ENCODE results near the gene HLX. TPM values are rescaled to one million over a fixed set of nuclear protein-coding genes. Genes with fewer than 3 reads are reported as not detected.
A peak's percentile ranks its signal among the peaks of the same experiment; 100 is the strongest.

The HLX gene
- total and polyA plus RNA-seq, 9 of the 15 experiments (the other 6 are each of a cell fraction or from before 2014, with no cell fraction given) = 0.10 to 3.0 (median 1.6) TPM

DNA sequence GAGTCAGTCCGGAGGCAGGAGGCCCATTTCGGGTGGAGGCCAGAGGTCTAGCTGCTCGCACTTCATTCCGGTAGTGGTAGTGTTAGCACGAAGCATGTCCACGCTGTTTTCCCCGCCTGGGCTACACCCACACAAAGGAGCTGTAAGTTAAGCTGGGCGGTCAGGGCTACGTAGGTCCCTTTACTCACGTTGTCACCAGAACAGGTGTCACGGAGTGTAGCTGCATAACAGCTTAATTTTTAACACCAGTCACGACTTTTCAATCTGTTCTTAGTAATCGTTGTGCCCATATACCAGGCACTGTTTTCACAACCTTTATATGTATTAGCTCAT, 15.6 kb downstream of the HLX start:
- FAIRE-seq (no peak), ATAC-seq (peak; percentile 19; the same call in 2 of the 3 replicates), DNase-seq (ENCODE audit: extremely low read depth in 1 of 4, low spot score in 3 of 4) (no peak)
- no TSS peak for BruUV-seq (replicated peaks)
- intact Hi-C loops (cut with micrococcal nuclease) (no loop called here), in situ Hi-C loops (cut with MboI) (no loop called here)
- no peak overlapping the region for H3K9ac ChIP-seq (ENCODE audit: insufficient read depth in 1 of 2, low read depth in 2 of 2, low read length in 2 of 2)
- no peaks in the 10 kb centered on the region for H3K36me3 ChIP-seq (ENCODE audit: control insufficient read depth, insufficient read depth, low read length)
- TF ChIP-seq ESRRB (CRISPR knock-in tag; IDR thresholded peaks at IDR 0.05; ENCODE audit: borderline replicate concordance) (no peak), ZZZ3 (IDR thresholded peaks at IDR 0.05) (no peak), ETS2 (tag; IDR thresholded peaks at IDR 0.05; ENCODE audit: borderline replicate concordance, poor library complexity, severe bottlenecking) (no peak), MECOM (CRISPR knock-in tag; IDR thresholded peaks at IDR 0.05) (no peak), MAFF (IDR thresholded peaks at IDR 0.05; ENCODE audit: low read length) (no peak), HDAC3 (IDR thresholded peaks at IDR 0.05; ENCODE audit: borderline replicate concordance, partially characterized antibody) (no peak), KLF6 (CRISPR knock-in tag; IDR thresholded peaks at IDR 0.05; ENCODE audit: borderline replicate concordance) (no peak), GTF2A2 (tag; IDR thresholded peaks at IDR 0.05) (no peak), ETV6 (IDR thresholded peaks at IDR 0.05; ENCODE audit: borderline replicate concordance in 1 of 2, low read depth in 2 of 2, low read length in 1 of 2) (no peak), ETV6 (CRISPR knock-in tag; IDR thresholded peaks at IDR 0.05; ENCODE audit: borderline replicate concordance) (no peak), ZC3H8 (IDR thresholded peaks at IDR 0.05) (no peak), KHSRP (IDR thresholded peaks at IDR 0.05) (no peak), FIP1L1 (IDR thresholded peaks at IDR 0.05; ENCODE audit: low read depth, low read length, poor library complexity, severe bottlenecking) (no peak), SOX6 (IDR thresholded peaks at IDR 0.05) (no peak), SMARCE1 (IDR thresholded peaks at IDR 0.05) (no peak), POLR2B (IDR thresholded peaks at IDR 0.05; ENCODE audit: low read depth, partially characterized antibody) (no peak), NR2F6 (CRISPR knock-in tag; IDR thresholded peaks at IDR 0.05) (no peak)
- TF ChIP-seq, protein P1, sequence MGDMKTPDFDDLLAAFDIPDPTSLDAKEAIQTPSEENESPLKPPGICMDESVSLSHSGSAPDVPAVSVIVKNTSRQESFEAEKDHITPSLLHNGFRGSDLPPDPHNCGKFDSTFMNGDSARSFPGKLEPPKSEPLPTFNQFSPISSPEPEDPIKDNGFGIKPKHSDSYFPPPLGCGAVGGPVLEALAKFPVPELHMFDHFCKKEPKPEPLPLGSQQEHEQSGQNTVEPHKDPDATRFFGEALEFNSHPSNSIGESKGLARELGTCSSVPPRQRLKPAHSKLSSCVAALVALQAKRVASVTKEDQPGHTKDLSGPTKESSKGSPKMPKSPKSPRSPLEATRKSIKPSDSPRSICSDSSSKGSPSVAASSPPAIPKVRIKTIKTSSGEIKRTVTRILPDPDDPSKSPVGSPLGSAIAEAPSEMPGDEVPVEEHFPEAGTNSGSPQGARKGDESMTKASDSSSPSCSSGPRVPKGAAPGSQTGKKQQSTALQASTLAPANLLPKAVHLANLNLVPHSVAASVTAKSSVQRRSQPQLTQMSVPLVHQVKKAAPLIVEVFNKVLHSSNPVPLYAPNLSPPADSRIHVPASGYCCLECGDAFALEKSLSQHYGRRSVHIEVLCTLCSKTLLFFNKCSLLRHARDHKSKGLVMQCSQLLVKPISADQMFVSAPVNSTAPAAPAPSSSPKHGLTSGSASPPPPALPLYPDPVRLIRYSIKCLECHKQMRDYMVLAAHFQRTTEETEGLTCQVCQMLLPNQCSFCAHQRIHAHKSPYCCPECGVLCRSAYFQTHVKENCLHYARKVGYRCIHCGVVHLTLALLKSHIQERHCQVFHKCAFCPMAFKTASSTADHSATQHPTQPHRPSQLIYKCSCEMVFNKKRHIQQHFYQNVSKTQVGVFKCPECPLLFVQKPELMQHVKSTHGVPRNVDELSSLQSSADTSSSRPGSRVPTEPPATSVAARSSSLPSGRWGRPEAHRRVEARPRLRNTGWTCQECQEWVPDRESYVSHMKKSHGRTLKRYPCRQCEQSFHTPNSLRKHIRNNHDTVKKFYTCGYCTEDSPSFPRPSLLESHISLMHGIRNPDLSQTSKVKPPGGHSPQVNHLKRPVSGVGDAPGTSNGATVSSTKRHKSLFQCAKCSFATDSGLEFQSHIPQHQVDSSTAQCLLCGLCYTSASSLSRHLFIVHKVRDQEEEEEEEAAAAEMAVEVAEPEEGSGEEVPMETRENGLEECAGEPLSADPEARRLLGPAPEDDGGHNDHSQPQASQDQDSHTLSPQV (IDR thresholded peaks at IDR 0.05) = no peak
- H3K9me1 ChIP-seq (ENCODE audit: control insufficient read depth, insufficient read depth, low read length) = no peaks in the 10 kb centered on the region
- WGBS (ENCODE audit: insufficient coverage, low coverage, missing lambda C conversion rate) = 10% methylated on average over 13 of the region's 13 CpGs
- POLR2A ChIA-PET = no interaction called here
- no peaks in the 10 kb centered on the region for H4K20me1 ChIP-seq (replicated peaks; ENCODE audit: control insufficient read depth, insufficient read depth, low read length)
- no peaks in the 10 kb centered on the region for H3K9me3 ChIP-seq (replicated peaks; ENCODE audit: control insufficient read depth, insufficient read depth, low read depth, low read length)
- H3K27me3 ChIP-seq (ENCODE audit: control insufficient read depth in 2 of 2, insufficient read depth in 2 of 2, low read length in 2 of 2) = peaks cover 54 to 61% of the 10 kb centered on the region in 2 experiments
- CTCF ChIA-PET (ENCODE audit: low intra/inter-chr PET ratio) = no interaction called here
- no peak overlapping the region for H3K4me3 ChIP-seq
- H3K27ac ChIP-seq (ENCODE audit: extremely low read depth, low read depth, low read length) = no peak overlapping the region
- no peak overlapping the region for H3K4me2 ChIP-seq (ENCODE audit: insufficient read depth, low read length)
- H2AFZ ChIP-seq (ENCODE audit: low read depth, low read length) = no peak overlapping the region
- peaks cover 0 to 14% of the 10 kb centered on the region in 2 experiments; a peak in 1 of 5 replicates for H3K4me1 ChIP-seq (replicated peaks in 1 of 2; ENCODE audit: control insufficient read depth in 2 of 2, insufficient read depth in 2 of 2, low read length in 2 of 2)
- H3K79me2 ChIP-seq (ENCODE audit: control insufficient read depth, insufficient read depth, low read length) = no peaks in the 10 kb centered on the region

All from K562 (cell line).